ENCODE measurements around the gene SUSD4.

Gene SUSD4

GRCh38 chr1:223207293-223208066 lies 156.5 kb downstream of the SUSD4 start:
- Histone ChIP-seq H3K27ac (ENCODE audit: poor library complexity, severe bottlenecking) (no peak overlapping the region), H3K36me3 (ENCODE audit: low read depth) (no peaks in the 10 kb centered on the region), H3K4me1 (ENCODE audit: insufficient read depth, poor library complexity, severe bottlenecking) (no peaks in the 10 kb centered on the region), H3K27me3 (ENCODE audit: insufficient read depth, poor library complexity, severe bottlenecking) (no peaks in the 10 kb centered on the region), H3K4me3 (ENCODE audit: severe bottlenecking) (no peak overlapping the region), H3K9me3 (ENCODE audit: severe bottlenecking) (no peaks in the 10 kb centered on the region)
- DNase-seq (ENCODE audit: low spot score): no peak
- ATAC-seq (ENCODE audit: low read depth): no peak
- TF ChIP-seq, protein P1, sequence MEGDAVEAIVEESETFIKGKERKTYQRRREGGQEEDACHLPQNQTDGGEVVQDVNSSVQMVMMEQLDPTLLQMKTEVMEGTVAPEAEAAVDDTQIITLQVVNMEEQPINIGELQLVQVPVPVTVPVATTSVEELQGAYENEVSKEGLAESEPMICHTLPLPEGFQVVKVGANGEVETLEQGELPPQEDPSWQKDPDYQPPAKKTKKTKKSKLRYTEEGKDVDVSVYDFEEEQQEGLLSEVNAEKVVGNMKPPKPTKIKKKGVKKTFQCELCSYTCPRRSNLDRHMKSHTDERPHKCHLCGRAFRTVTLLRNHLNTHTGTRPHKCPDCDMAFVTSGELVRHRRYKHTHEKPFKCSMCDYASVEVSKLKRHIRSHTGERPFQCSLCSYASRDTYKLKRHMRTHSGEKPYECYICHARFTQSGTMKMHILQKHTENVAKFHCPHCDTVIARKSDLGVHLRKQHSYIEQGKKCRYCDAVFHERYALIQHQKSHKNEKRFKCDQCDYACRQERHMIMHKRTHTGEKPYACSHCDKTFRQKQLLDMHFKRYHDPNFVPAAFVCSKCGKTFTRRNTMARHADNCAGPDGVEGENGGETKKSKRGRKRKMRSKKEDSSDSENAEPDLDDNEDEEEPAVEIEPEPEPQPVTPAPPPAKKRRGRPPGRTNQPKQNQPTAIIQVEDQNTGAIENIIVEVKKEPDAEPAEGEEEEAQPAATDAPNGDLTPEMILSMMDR (IDR thresholded peaks at IDR 0.05; ENCODE audit: poor library complexity, severe bottlenecking): no peak

GRCh38 chr1:223204424-223204823 lies 159.6 kb downstream of the SUSD4 start:
- no peak overlapping the region for H3K27ac ChIP-seq (ENCODE audit: poor library complexity, severe bottlenecking)
- H3K36me3 ChIP-seq (ENCODE audit: low read depth): no peaks in the 10 kb centered on the region
- H3K9me3 ChIP-seq (ENCODE audit: severe bottlenecking): no peaks in the 10 kb centered on the region
- DNase-seq (ENCODE audit: low spot score): no peak
- TF ChIP-seq, protein P1 (IDR thresholded peaks at IDR 0.05; ENCODE audit: poor library complexity, severe bottlenecking): no peak
- H3K4me3 ChIP-seq (ENCODE audit: severe bottlenecking): no peak overlapping the region
- no peaks in the 10 kb centered on the region for H3K27me3 ChIP-seq (ENCODE audit: insufficient read depth, poor library complexity, severe bottlenecking)
- H3K4me1 ChIP-seq (ENCODE audit: insufficient read depth, poor library complexity, severe bottlenecking): no peaks in the 10 kb centered on the region
- no peak for ATAC-seq (ENCODE audit: low read depth)

GRCh38 chr1:223203694-223204093 lies 160.3 kb downstream of the SUSD4 start:
- no peak for ATAC-seq (ENCODE audit: low read depth)
- no peak overlapping the region for H3K4me3 ChIP-seq (ENCODE audit: severe bottlenecking)
- H3K4me1 ChIP-seq (ENCODE audit: insufficient read depth, poor library complexity, severe bottlenecking): peaks cover 4% of the 10 kb centered on the region
- H3K36me3 ChIP-seq (ENCODE audit: low read depth): no peaks in the 10 kb centered on the region
- no peaks in the 10 kb centered on the region for H3K27me3 ChIP-seq (ENCODE audit: insufficient read depth, poor library complexity, severe bottlenecking)
- H3K27ac ChIP-seq (ENCODE audit: poor library complexity, severe bottlenecking): no peak overlapping the region
- H3K9me3 ChIP-seq (ENCODE audit: severe bottlenecking): no peaks in the 10 kb centered on the region
- DNase-seq (ENCODE audit: low spot score): no peak
- TF ChIP-seq, protein P1 (IDR thresholded peaks at IDR 0.05; ENCODE audit: poor library complexity, severe bottlenecking): no peak

GRCh38 chr1:223203034-223203408 lies 161.0 kb downstream of the SUSD4 start:
- Histone ChIP-seq H3K27me3 (ENCODE audit: insufficient read depth, poor library complexity, severe bottlenecking) (no peaks in the 10 kb centered on the region), H3K4me3 (ENCODE audit: severe bottlenecking) (no peak overlapping the region), H3K4me1 (ENCODE audit: insufficient read depth, poor library complexity, severe bottlenecking) (peaks cover 9% of the 10 kb centered on the region), H3K36me3 (ENCODE audit: low read depth) (no peaks in the 10 kb centered on the region), H3K9me3 (ENCODE audit: severe bottlenecking) (no peaks in the 10 kb centered on the region), H3K27ac (ENCODE audit: poor library complexity, severe bottlenecking) (no peak overlapping the region)
- TF ChIP-seq, protein P1 (IDR thresholded peaks at IDR 0.05; ENCODE audit: poor library complexity, severe bottlenecking): no peak
- DNase-seq (ENCODE audit: low spot score): no peak
- no peak for ATAC-seq (ENCODE audit: low read depth)

- TF ChIP-seq, protein P1 (IDR thresholded peaks at IDR 0.05; ENCODE audit: poor library complexity, severe bottlenecking): no peak
- DNase-seq (ENCODE audit: low spot score) (no peak), ATAC-seq (ENCODE audit: low read depth) (no peak)
- no peak overlapping the region for H3K27ac ChIP-seq (ENCODE audit: poor library complexity, severe bottlenecking)
- peaks cover 9% of the 10 kb centered on the region for H3K4me1 ChIP-seq (ENCODE audit: insufficient read depth, poor library complexity, severe bottlenecking)
- H3K36me3 ChIP-seq (ENCODE audit: low read depth): no peaks in the 10 kb centered on the region
- H3K9me3 ChIP-seq (ENCODE audit: severe bottlenecking): no peaks in the 10 kb centered on the region
- no peaks in the 10 kb centered on the region for H3K27me3 ChIP-seq (ENCODE audit: insufficient read depth, poor library complexity, severe bottlenecking)
- no peak overlapping the region for H3K4me3 ChIP-seq (ENCODE audit: severe bottlenecking)
These were observed 161.5 kb downstream of the SUSD4 start for GRCh38 chr1:223202376-223203033.
